Right cardiac atrium (tissue), 5 donors: ENCODE measurements around the gene CDH15. TPM values are rescaled to one million over a fixed set of nuclear protein-coding genes. Genes with fewer than 3 reads are reported as not detected.
A peak's percentile ranks its signal among the peaks of the same experiment; 100 is the strongest.

Source experiments
- ATAC-seq, 2 donors: fragments of 200-7000 bp; cut with Tn5 transposase; one replicate each; pipeline versions ENCODE4 v1.8.0 to v1.9.1; 2020; ENCODE audit warnings: moderate library complexity in 2 of 2, mild to moderate bottlenecking in 1 of 2
- DNase-seq, 3 donors: peaks; one replicate each; pipeline ENCODE4 v3.0.0-alpha.2; 2020
- H3K27ac ChIP-seq: one replicate; pipeline ENCODE4 v1.5.1; 2013; ENCODE audit warnings: mild to moderate bottlenecking, low read length, control low read depth, moderate library complexity
- H3K27me3 ChIP-seq: one replicate; pipeline ENCODE4 v1.6.1; 2013; ENCODE audit not compliant: control insufficient read depth, insufficient read depth
- H3K4me1 ChIP-seq: one replicate; pipeline ENCODE4 v1.6.1; 2013; ENCODE audit warnings: low read length; ENCODE audit not compliant: control insufficient read depth, insufficient read depth
- H3K4me3 ChIP-seq: one replicate; pipeline ENCODE4 v1.5.1; 2013; ENCODE audit warnings: low read length, control low read depth
- H3K9me3 ChIP-seq: one replicate; pipeline ENCODE4 v1.6.1; 2013; ENCODE audit warnings: low read length; ENCODE audit not compliant: control insufficient read depth
- WGBS: extraction: QIAGEN DNeasy Blood & Tissue Kit; methylation state at CpG from one replicate; pipeline ENCODE4 v1.1.7; 2013; 5-methylcytosine and 5-hydroxymethylcytosine counted together
- intact Hi-C, 4 donors: fragments of 100-400 bp; cut with DNase I; formaldehyde crosslinking; loops; one replicate each; pipeline versions ENCODE4 v1.11.0 to v1.14.0; 2022 to 2023
- polyA plus RNA-seq: library from polyadenylated mRNA; stranded (reverse); fragments of 200-250 nt; gene quantifications from one replicate; pipeline ENCODE4 v1.2.3, GENCODE V29; 2013
- total RNA-seq, 4 donors: library from RNA; stranded (reverse); fragmentation: NEBNext Ultra II Directional; extraction: Animal tissue kit (Norgen Biotek cat#: 25700); gene quantifications; one replicate each; pipeline ENCODE4 v1.2.1, GENCODE V29; 2021
- donor health status: healthy with polysubstance abuse.
- donor health status: DM: no; HTN: yes; CAD: no.
- donor health status: DM: no; HTN: no; CAD: no.
- donor health status: DM: no; HTN: yes; CAD: no; lungs with severe emphysema.
- donor health status: DM: yes; HTN: yes; CAD: no.

CDH15 gene
- total and polyA plus RNA-seq, 5 donors: 0.05 to 0.14 (median 0.11) TPM

DNA sequence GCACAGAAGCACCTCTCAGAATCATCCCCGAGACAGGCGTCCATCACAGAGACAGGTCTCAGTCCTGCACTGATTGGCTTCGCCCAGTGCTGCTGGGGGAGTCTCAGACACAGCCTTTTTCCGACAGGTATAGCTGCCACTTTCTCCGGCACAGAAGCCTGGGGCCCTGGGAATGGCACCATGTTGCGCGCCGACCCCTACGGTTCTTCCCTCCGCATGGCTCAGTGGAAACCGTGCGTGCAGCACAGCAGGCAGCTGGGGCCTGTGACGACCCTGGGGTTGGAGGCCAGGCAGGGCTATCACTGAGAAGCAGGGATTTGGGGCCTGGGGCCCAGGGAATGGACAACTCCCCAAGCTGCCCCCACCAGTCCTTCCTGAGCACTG is 29.7 kb upstream of the CDH15 start:
- DNase-seq (peak in 1 of 3 donors; percentile 41), ATAC-seq (no peak)
- no peaks in the 10 kb centered on the region for H3K27me3 ChIP-seq
- WGBS: 95% methylated on average over 13 of the region's 13 CpGs
- H3K4me1 ChIP-seq: no peaks in the 10 kb centered on the region
- intact Hi-C loops: no loop called here
- H3K27ac ChIP-seq: no peak overlapping the region
- H3K9me3 ChIP-seq: no peaks in the 10 kb centered on the region
- H3K4me3 ChIP-seq: no peak overlapping the region

DNA sequence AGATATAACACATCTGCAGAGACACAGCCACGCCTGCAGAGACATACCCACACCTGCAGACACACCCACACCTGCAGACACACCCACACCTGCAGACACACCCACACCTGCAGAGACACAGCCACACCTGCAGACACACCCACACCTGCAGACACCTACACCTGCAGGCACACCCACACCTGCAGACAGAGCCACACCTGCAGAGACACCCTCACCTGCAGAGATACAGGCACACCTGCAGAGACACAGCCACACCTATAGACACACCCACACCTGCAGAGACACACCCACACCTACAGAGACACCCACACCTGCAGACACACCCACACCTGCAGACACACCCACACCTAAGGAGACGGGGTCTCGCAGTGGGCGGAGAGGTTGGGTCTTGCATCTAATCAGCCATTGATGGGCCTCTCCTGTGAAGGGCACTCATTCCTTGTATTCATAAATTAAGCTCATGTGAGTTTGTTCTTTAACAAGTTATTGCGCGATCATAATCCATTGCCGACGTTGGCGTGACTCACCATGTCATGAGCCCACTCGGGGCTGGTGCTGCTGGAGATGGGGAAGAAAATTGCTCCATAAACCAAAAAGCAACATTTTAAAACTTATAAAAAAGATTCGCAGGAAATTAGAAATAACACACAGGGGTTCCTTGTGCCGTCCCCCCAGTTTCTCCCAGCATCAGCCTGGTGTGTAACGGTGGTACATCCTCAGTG is 28.9 kb upstream of the CDH15 start:
- DNase-seq (no peak), ATAC-seq (no peak)
- Histone ChIP-seq H3K4me1 (no peaks in the 10 kb centered on the region), H3K9me3 (no peaks in the 10 kb centered on the region), H3K27ac (no peak overlapping the region), H3K27me3 (no peaks in the 10 kb centered on the region), H3K4me3 (no peak overlapping the region)
- 93% methylated on average over 13 of the region's 13 CpGs for WGBS
- intact Hi-C loops: no loop called here

GRCh38 chr16:89143201-89143741 is 28.3 kb upstream of the CDH15 start:
- intact Hi-C loops: no loop called here
- DNase-seq: peak in 2 of 3 donors; percentile 34 to 53
- Histone ChIP-seq H3K4me1 (no peaks in the 10 kb centered on the region), H3K9me3 (no peaks in the 10 kb centered on the region), H3K4me3 (no peak overlapping the region), H3K27ac (no peak overlapping the region), H3K27me3 (no peaks in the 10 kb centered on the region)
- ATAC-seq: no peak
- 96% methylated on average over 17 of the region's 17 CpGs for WGBS

DNA sequence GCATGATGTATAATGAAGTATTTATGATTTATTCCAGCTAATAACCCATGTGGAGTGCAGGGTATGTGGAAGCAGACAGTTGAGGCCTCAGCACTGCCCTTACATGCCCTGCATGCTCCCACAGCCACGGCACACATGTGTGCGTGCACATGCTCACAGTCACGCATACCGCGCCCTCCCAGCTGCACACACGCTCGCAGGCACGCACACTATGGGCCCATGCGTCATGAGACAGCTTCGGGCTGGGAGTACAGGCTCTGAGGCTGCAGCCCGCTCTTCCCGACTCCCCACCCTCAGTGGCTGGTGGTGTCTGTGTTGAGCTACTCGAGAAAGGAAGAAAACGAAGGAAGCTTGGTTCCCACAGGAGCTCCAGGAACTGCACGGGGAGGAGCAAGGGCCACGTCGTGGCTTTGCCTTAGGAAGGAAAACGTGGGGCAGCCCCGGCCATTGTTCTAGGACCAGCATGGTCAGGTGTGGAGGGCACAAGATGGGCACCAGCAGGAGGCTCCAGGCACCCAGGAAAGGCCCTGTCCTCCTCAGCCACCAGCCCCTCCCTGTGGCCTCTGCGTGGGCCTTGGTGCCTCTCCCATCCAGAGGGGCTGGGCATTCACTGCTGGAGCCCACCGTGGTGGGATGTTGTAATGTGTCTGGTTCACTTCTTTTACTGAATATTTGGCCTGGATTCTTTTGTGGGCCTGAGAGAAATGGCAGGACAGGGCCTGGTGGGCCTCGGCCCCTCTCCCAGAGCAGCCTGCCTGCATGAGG is 27.5 kb upstream of the CDH15 start:
- WGBS: 91% methylated on average over 22 of the region's 22 CpGs
- DNase-seq (peak in 2 of 3 donors; percentile 35 to 37), ATAC-seq (no peak)
- H3K27ac ChIP-seq: no peak overlapping the region
- no peaks in the 10 kb centered on the region for H3K27me3 ChIP-seq
- no peak overlapping the region for H3K4me3 ChIP-seq
- intact Hi-C loops: no loop called here
- H3K9me3 ChIP-seq: no peaks in the 10 kb centered on the region
- H3K4me1 ChIP-seq: no peaks in the 10 kb centered on the region

GRCh38 chr16:89144681-89145080 is 26.9 kb upstream of the CDH15 start:
- intact Hi-C loops: no loop called here
- ATAC-seq (no peak), DNase-seq (peak in 1 of 3 donors; percentile 25)
- no peak overlapping the region for H3K27ac ChIP-seq
- H3K4me1 ChIP-seq: no peaks in the 10 kb centered on the region
- WGBS: 71% methylated on average over 6 of the region's 6 CpGs
- no peak overlapping the region for H3K4me3 ChIP-seq
- H3K27me3 ChIP-seq: no peaks in the 10 kb centered on the region
- no peaks in the 10 kb centered on the region for H3K9me3 ChIP-seq

DNA sequence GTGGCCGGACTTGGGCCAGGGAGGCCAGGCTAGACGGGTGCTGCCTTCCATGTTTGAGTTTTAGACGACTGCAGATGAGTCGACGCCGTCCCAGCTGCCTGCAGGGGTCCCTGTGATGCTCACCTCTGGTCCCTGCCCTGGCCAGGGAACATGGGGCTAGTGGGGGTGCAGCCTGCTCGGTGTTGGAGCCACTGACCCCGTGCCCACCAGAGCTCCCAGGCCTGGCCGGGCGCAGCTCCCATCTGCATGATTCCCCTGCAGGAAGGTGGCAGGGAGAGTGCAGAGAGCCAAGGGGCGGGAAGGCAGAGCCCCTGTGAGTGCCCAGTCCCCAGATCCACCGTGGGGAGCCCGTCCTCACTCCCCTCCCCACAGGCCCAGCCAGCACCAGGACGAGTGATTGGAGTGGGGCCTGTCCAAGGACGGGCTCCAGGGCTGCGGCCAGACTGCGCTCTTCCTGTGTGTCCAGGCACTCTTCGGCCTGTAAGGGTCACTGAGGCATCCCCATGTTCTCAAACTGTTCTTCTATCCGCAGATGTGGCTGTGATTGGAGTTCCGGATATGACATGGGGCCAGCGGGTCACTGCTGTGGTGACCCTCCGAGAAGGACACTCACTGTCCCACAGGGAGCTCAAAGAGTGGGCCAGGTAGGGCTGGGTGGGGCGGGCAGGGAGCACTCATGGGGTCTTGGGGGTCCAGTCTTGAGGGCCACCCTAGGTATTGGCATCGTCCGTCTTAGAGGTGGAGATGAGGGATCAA is 26.0 kb upstream of the CDH15 start:
- no peaks in the 10 kb centered on the region for H3K9me3 ChIP-seq
- DNase-seq (peak in 1 of 3 donors; percentile 39), ATAC-seq (no peak)
- no peaks in the 10 kb centered on the region for H3K27me3 ChIP-seq
- WGBS: 96% methylated on average over 25 of the region's 25 CpGs
- no peaks in the 10 kb centered on the region for H3K4me1 ChIP-seq
- no peak overlapping the region for H3K27ac ChIP-seq
- intact Hi-C loops: no loop called here
- no peak overlapping the region for H3K4me3 ChIP-seq

DNA sequence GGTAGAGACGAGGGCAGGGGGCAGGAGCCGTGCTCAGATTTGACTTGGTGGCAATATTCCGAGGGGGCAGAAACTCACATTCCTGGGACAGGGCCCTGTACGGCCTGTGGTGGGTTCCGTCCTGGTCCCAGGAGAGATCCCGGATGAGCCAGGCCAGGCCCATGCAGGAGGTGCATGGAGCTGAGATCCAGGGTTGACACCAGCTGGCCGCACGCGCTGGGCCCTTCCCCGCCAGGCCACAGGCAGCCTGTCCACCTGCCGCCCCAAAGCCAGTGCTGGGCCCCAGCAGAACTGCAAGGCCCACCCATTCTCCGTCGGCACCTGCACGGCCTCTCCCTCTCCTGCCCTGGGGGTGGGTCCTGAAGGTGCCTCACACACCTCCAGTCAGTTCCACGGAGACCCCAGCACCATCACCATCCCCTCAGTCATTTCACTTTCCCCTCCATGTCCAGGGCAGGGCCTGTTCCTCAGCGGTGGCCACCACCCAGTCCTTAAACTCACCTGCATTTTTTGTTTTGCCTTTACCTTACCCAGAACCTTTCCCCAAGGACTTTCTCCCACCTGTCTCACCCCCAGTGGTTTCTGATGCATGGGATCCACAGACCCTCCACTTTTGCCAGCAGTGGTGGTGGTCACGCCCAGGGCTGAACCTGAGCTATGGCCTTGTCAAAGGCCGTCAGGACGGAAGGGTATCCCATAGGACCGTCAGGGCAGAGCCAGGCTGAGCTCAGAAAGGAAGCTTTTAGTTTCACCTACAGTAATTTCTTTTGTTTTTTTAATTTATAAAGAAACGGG is 25.1 kb upstream of the CDH15 start:
- H3K9me3 ChIP-seq: no peaks in the 10 kb centered on the region
- H3K27ac ChIP-seq: no peak overlapping the region
- DNase-seq: peak in 2 of 3 donors; percentile 21 to 33
- H3K27me3 ChIP-seq: no peaks in the 10 kb centered on the region
- H3K4me3 ChIP-seq: no peak overlapping the region
- ATAC-seq: no peak
- intact Hi-C loops: no loop called here
- 98% methylated on average over 21 of the region's 21 CpGs for WGBS
- H3K4me1 ChIP-seq: no peaks in the 10 kb centered on the region

GRCh38 chr16:89147085-89147817 is 24.3 kb upstream of the CDH15 start:
- no peaks in the 10 kb centered on the region for H3K9me3 ChIP-seq
- ATAC-seq: no peak
- 93% methylated on average over 10 of the region's 11 CpGs for WGBS
- peak in 1 of 3 donors; percentile 31 for DNase-seq
- H3K4me1 ChIP-seq: no peaks in the 10 kb centered on the region
- H3K27ac ChIP-seq: no peak overlapping the region
- intact Hi-C loops: no loop called here
- H3K27me3 ChIP-seq: no peaks in the 10 kb centered on the region
- H3K4me3 ChIP-seq: no peak overlapping the region

- WGBS: 97% methylated on average over 9 of the region's 9 CpGs
- intact Hi-C loops: no loop called here
- Histone ChIP-seq H3K27ac (no peak overlapping the region), H3K4me3 (no peak overlapping the region), H3K9me3 (no peaks in the 10 kb centered on the region), H3K27me3 (no peaks in the 10 kb centered on the region), H3K4me1 (no peaks in the 10 kb centered on the region)
- DNase-seq: no peak
- ATAC-seq: no peak
Observed at GRCh38 chr16:89149386-89149785, 22.2 kb upstream of the CDH15 start.
